ENCODE results near the gene SWAP70. TPM values are rescaled to one million over a fixed set of nuclear protein-coding genes. Genes with fewer than 3 reads are reported as not detected.

Gene SWAP70
- total RNA-seq, 1 donor from 2014 or later = 20.4 TPM

DNA sequence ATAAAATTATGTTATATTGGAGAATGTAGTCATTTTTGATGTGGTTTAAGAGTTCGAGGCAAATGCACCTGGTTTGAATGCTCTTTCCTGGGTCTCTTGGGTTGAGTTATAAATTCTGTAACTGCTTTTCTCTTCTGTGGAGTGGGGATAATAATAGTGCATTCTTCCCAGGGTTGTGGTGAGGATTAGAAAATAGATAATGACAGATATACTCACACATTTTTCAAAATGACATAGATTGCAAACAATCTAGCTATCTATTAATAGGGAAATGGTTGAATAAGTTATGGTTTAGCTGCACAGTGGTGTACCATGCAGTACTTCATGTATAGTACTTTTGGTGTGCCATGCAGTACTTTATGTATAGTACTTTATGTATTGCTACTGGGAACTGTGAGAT lies 67.4 kb downstream of the SWAP70 start:
- Mint-ChIP-seq H3K36me3 (ENCODE audit: low read depth) (peaks cover 31% of the 10 kb centered on the region), H3K4me3 (ENCODE audit: unreplicated experiment) (no peak overlapping the region), H3K9me3 (ENCODE audit: low read depth) (peaks cover 7% of the 10 kb centered on the region), H3K4me1 (ENCODE audit: low read depth) (peaks cover 6% of the 10 kb centered on the region), H3K27ac (ENCODE audit: unreplicated experiment) (no peak overlapping the region), H3K27me3 (ENCODE audit: low read depth) (no peaks in the 10 kb centered on the region)
- DNase-seq (ENCODE audit: low spot score) = no peak
- TF ChIP-seq, protein P1, sequence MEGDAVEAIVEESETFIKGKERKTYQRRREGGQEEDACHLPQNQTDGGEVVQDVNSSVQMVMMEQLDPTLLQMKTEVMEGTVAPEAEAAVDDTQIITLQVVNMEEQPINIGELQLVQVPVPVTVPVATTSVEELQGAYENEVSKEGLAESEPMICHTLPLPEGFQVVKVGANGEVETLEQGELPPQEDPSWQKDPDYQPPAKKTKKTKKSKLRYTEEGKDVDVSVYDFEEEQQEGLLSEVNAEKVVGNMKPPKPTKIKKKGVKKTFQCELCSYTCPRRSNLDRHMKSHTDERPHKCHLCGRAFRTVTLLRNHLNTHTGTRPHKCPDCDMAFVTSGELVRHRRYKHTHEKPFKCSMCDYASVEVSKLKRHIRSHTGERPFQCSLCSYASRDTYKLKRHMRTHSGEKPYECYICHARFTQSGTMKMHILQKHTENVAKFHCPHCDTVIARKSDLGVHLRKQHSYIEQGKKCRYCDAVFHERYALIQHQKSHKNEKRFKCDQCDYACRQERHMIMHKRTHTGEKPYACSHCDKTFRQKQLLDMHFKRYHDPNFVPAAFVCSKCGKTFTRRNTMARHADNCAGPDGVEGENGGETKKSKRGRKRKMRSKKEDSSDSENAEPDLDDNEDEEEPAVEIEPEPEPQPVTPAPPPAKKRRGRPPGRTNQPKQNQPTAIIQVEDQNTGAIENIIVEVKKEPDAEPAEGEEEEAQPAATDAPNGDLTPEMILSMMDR (IDR thresholded peaks at IDR 0.05) = no peak

- Mint-ChIP-seq H3K36me3 (ENCODE audit: low read depth) (peaks cover 36% of the 10 kb centered on the region), H3K9me3 (ENCODE audit: low read depth) (peaks cover 7% of the 10 kb centered on the region), H3K4me1 (ENCODE audit: low read depth) (peaks cover 7% of the 10 kb centered on the region), H3K4me3 (ENCODE audit: unreplicated experiment) (no peak overlapping the region), H3K27ac (ENCODE audit: unreplicated experiment) (no peak overlapping the region), H3K27me3 (ENCODE audit: low read depth) (no peaks in the 10 kb centered on the region)
- DNase-seq (ENCODE audit: low spot score) = no peak
- TF ChIP-seq, protein P1 (IDR thresholded peaks at IDR 0.05) = no peak
These were observed 68.6 kb downstream of the SWAP70 start for GRCh38 chr11:9732453-9732852.

DNA sequence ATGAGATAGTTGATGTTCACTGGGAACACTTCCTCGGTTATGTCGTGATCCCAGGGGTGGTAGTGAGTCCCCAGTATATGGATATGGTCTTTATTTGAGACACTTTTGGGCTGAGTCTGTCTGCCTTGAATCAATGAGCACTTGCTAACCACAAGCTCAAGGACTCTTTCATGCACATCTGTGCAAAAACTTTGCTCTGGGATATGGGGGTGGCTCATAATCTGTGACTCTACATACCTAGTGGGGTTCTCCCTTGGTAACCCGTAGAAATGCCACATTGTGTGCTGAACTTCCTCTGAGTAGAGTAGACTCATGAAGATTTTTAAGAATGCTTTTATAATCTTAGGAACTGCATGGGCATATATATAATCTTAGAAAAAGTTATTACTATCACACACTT lies 69.3 kb downstream of the SWAP70 start:
- Mint-ChIP-seq H3K4me1 (ENCODE audit: low read depth) (peaks cover 10% of the 10 kb centered on the region), H3K27me3 (ENCODE audit: low read depth) (no peaks in the 10 kb centered on the region), H3K4me3 (ENCODE audit: unreplicated experiment) (no peak overlapping the region), H3K36me3 (ENCODE audit: low read depth) (peaks cover 39% of the 10 kb centered on the region), H3K27ac (ENCODE audit: unreplicated experiment) (no peak overlapping the region), H3K9me3 (ENCODE audit: low read depth) (peaks cover 7% of the 10 kb centered on the region)
- TF ChIP-seq, protein P1 (IDR thresholded peaks at IDR 0.05) = no peak
- DNase-seq (ENCODE audit: low spot score) = no peak

- Mint-ChIP-seq H3K4me1 (ENCODE audit: low read depth) (peaks cover 22% of the 10 kb centered on the region), H3K36me3 (ENCODE audit: low read depth) (peaks cover 39% of the 10 kb centered on the region), H3K4me3 (ENCODE audit: unreplicated experiment) (no peak overlapping the region), H3K27ac (ENCODE audit: unreplicated experiment) (no peak overlapping the region), H3K27me3 (ENCODE audit: low read depth) (no peaks in the 10 kb centered on the region), H3K9me3 (ENCODE audit: low read depth) (peaks cover 7% of the 10 kb centered on the region)
- TF ChIP-seq, protein P1 (IDR thresholded peaks at IDR 0.05) = no peak
- no peak for DNase-seq (ENCODE audit: low spot score)
These were observed 71.4 kb downstream of the SWAP70 start for GRCh38 chr11:9735236-9735635.

DNA sequence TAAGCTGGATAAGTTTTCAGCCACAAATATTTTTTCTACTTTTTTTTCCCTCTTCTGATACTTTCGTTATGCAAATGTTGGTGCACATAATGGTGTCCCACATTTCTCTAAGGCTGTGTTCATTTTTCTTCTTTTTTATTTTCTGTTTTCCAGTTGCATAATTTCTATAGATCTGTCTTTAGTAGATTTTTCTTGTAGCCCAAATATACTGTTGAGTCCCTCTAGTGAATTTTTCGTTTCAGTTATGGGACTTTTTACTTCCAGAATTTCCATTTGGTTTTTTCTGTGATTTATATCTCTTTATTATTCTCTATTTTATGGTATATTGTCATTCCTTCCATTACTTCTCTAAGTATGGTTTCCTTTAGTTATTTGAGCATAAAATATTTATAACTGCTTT lies 72.0 kb downstream of the SWAP70 start:
- Mint-ChIP-seq H3K36me3 (ENCODE audit: low read depth) (peaks cover 41% of the 10 kb centered on the region), H3K27me3 (ENCODE audit: low read depth) (no peaks in the 10 kb centered on the region)

More for the DNA sequence above, 72.0 kb downstream of the SWAP70 start:
- Mint-ChIP-seq H3K4me1 (ENCODE audit: low read depth) (peaks cover 24% of the 10 kb centered on the region), H3K4me3 (ENCODE audit: unreplicated experiment) (no peak overlapping the region), H3K9me3 (ENCODE audit: low read depth) (peaks cover 7% of the 10 kb centered on the region), H3K27ac (ENCODE audit: unreplicated experiment) (no peak overlapping the region)
- TF ChIP-seq, protein P1 (IDR thresholded peaks at IDR 0.05) = no peak
- DNase-seq (ENCODE audit: low spot score) = no peak

Data from chondrocyte (in vitro differentiated cells).